ENCODE measurements around the gene EIF3I.
A peak's percentile ranks its signal among the peaks of the same experiment; 100 is the strongest.

Gene EIF3I

GRCh38 chr1:32221980-32222755 lies at the start of gene EIF3I, which contains the start of gene TMEM234:
Gene EIF3I (plus strand): TSS chr1:32222407. CDS start chr1:32222442, 35 bp downstream.
Gene TMEM234 (minus strand): TSS chr1:32222353. CDS start chr1:32222322, 31 bp downstream.
- peak; percentile 80 to 88 for DNase-seq (ENCODE audit: low read depth in 2 of 2)

GRCh38 chr1:32172621-32173245 lies 49.5 kb upstream of the EIF3I start:
- DNase-seq (ENCODE audit: low read depth in 2 of 2): no peak

GRCh38 chr1:32178380-32179192 lies 43.6 kb upstream of the EIF3I start:
- DNase-seq (ENCODE audit: low read depth in 2 of 2): no peak

DNA sequence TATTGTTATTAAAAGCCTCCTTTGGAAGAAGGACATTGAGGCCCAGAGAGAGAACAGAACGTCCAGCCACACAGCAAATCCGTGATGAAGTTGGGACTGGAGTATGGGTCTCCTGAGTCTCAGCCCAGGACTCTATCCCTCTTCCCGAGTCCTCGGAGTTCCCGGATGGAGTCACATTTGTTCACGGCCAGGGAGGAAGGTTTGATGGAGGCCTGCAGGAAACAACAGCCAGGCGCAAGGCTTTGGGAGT lies 43.1 kb upstream of the EIF3I start:
- DNase-seq (ENCODE audit: low read depth in 2 of 2): no peak

DNA sequence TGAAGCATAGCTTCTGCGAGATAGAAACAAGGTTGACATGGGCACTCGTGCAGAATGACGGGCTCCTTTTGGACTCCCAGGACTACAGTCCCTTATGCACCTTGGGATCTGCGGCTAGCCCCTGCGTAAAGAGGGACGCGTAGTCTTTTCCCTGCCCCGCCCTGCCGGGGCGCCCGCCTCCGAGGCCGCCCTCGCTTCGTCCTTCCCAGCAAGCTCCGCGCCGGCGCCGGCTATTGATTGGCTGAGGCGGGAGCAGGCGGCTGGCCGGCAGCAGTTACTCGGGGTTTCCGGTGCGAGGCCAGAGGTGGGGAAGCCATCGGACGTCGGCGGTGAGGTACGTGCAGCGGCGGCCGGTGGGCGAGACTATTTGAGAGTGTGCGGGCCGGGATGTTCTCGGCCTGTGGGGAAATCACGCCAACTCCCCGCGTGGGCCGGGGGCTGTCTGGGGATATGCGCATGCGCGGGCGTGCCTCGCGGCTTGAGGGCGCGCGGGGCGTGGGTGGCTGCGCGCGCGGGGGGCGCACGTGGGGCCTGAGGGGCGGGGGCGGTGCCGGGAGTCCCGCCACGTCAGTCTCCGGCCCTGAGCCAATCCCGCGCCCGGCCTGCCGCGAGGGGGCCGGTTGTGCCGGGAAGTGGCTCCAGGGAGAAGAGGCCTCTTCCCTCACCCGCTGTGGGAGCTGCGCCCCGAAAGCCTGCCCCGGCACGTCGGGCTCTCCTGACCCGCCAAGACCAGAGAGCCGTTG lies 42.6 kb upstream of the EIF3I start, which contains the start of gene TXLNA:
TSS of gene TXLNA (plus strand) at position 233 of the 743 bp plus-strand sequence. CDS start 671 bp downstream, outside the sequence.
- DNase-seq (ENCODE audit: low read depth in 2 of 2): peak; percentile 73 to 74

GRCh38 chr1:32180186-32181060 lies 41.8 kb upstream of the EIF3I start:
- DNase-seq (ENCODE audit: low read depth in 2 of 2): no peak

DNA sequence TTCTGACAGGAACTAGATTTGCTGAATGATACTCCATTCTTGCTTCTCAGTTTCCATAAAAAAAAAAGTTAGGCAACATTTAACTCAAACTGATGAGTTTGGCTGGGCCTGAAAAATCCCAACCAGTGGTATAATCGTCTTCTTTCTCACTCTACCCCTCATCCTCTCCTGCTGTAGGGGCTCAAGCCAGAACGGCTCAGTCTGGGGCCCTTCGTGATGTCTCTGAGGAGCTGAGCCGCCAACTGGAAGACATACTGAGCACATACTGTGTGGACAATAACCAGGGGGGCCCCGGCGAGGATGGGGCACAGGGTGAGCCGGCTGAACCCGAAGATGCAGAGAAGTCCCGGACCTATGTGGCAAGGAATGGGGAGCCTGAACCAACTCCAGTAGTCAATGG lies 41.1 kb upstream of the EIF3I start:
- no peak for DNase-seq (ENCODE audit: low read depth in 2 of 2)

- DNase-seq (ENCODE audit: low read depth in 2 of 2): no peak
These were observed 40.6 kb upstream of the EIF3I start for GRCh38 chr1:32181563-32181962.

- no peak for DNase-seq (ENCODE audit: low read depth in 2 of 2)
These were observed 40.1 kb upstream of the EIF3I start for GRCh38 chr1:32182060-32182459.

DNA sequence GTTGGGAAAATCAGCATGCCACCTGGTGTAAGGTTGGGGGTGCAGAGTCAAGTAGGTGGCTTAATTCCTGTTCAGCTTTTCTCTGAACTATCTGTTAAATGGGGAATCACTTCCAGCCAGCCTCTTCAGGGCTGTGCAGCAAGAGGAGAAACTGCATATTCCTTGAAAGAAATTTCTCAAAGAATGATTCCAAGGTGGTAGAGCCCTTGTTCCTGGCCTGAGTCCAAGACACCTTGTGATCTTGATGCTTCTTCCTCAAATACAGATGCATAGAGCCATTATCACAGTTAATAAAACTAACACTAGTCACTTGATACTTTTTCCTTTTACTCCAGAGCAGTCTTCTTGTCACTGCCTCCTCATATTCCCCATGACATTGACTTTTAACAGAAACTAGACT lies 37.6 kb upstream of the EIF3I start:
- no peak for DNase-seq (ENCODE audit: low read depth in 2 of 2)

DNA sequence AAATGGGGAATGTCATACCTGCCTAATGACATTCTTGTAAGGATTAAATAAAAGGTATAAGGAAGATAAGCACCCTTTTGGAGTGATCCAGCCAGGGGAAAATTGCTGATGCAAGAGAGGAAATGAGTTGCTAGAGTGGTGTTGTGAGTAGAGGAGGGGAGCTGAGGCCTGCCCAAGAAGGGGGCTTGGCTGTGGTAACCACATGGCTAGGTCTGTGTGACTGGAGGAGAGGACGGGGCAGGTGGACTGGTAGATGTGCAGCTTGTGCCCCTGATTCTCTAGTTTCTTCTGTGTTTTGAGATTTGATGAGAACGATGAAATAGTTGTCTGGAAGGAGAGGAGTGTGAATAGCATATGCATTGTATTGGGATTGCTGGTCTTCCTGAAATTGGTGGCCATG lies 36.1 kb upstream of the EIF3I start:
- no peak for DNase-seq (ENCODE audit: low read depth in 2 of 2)

DNA sequence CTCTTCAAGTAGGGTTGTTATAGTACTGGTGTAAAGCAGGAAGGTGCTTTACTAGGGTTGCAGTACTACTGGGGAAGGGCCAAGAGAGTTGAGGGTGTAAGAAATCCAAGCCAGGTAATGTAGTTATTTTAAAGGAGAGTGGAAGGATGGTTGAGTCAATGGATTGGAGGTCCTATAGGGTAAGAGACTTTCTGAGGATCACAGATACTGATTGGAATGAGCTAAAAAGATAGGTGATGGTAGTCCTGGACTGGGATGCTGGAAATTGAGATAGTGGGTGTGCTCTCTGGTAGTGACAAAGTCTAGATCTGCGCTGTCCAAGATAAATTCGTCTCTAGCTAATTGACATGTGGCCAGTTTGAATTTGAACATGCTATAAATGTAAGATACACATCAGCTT lies 35.7 kb upstream of the EIF3I start:
- DNase-seq (ENCODE audit: low read depth in 2 of 2): no peak

DNA sequence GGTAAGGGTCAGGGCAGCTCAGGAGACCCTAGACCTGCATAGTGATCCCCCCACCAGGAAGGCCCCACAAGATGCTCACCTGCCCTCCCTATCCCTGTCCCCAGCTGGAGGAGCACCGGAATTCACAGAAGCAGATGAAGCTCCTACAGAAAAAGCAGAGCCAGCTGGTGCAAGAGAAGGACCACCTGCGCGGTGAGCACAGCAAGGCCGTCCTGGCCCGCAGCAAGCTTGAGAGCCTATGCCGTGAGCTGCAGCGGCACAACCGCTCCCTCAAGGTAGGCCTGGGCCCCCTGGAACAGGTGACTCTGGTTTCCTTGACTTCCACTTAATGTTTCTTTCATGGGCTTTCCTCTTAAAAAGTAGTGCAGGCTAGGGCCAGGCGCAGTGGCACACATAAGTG lies 34.4 kb upstream of the EIF3I start:
- DNase-seq (ENCODE audit: low read depth in 2 of 2): no peak

DNA sequence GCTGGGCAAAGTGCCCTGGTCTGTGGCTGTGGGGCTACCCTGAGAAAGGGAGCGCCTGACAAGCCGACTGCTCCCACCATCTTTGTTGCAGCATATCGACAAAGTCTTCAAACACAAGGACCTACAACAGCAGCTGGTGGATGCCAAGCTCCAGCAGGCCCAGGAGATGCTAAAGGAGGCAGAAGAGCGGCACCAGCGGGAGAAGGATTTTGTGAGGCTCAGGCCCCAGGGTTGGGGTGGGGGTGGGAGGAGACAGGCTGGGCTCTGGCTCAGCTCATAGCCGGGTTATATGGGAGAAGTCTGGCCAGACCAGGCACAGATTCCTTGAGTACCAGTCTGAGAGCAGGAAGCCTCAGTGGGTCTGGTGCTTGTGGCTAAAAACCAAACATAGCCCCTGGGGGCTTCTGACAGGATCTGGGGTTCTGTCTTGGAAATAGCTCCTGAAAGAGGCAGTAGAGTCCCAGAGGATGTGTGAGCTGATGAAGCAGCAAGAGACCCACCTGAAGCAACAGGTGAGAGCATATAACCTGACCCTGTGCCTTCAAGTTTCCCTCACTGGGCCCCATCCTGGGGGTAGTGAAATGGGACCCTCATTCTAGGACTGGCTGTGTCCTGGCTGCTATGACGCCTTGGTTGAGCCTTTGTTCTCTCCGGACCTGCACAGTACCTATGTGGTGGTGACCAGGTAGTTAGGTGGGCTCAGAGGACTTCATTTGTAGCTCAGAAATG lies 29.8 kb upstream of the EIF3I start:
- no peak for DNase-seq (ENCODE audit: low read depth in 2 of 2)

DNA sequence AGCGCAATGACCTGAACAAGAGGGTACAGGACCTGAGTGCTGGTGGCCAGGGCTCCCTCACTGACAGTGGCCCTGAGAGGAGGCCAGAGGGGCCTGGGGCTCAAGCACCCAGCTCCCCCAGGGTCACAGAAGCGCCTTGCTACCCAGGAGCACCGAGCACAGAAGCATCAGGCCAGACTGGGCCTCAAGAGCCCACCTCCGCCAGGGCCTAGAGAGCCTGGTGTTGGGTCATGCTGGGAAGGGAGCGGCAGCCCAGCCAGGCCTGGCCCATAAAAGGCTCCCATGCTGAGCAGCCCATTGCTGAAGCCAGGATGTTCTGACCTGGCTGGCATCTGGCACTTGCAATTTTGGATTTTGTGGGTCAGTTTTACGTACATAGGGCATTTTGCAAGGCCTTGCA lies 27.2 kb upstream of the EIF3I start:
- no peak for DNase-seq (ENCODE audit: low read depth in 2 of 2)

- no peak for DNase-seq (ENCODE audit: low read depth in 2 of 2)
These were observed 26.7 kb upstream of the EIF3I start for GRCh38 chr1:32195531-32195930.

GRCh38 chr1:32195972-32196823 lies 26.0 kb upstream of the EIF3I start:
- no peak for DNase-seq (ENCODE audit: low read depth in 2 of 2)

GRCh38 chr1:32197074-32197473 lies 25.1 kb upstream of the EIF3I start:
- DNase-seq (ENCODE audit: low read depth in 2 of 2): no peak

DNA sequence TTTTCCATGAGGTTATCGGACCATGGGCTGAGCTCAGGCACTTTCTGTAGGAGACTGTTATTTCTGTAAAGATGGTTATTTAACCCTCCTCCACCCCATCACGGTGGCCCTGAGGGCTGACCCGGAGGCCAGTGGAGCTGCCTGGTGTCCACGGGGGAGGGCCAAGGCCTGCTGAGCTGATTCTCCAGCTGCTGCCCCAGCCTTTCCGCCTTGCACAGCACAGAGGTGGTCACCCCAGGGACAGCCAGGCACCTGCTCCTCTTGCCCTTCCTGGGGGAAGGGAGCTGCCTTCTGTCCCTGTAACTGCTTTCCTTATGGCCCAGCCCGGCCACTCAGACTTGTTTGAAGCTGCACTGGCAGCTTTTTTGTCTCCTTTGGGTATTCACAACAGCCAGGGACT lies 24.4 kb upstream of the EIF3I start:
- no peak for DNase-seq (ENCODE audit: low read depth in 2 of 2)
